Stimulated activated CD4-positive, alpha-beta T cell treated with anti-CD3 and anti-CD28 coated beads, Interleukin-1b, Interleukin-23, amount 100 ng/mL, for 48 hours (primary cell): ENCODE results near the gene PARVB.
"Not testable (repeated sequence)": the region's sequence is repeated elsewhere in the genome, so short reads cannot be mapped to it uniquely, and the experiment has no call there.

Experiments used
- DNase-seq: peaks from one replicate; pipeline ENCODE4 v3.0.0-alpha.2; 2020

PARVB gene

GRCh38 chr22:43999378-43999777 lies 24.7 kb upstream of the PARVB start:
- no peak for DNase-seq

- DNase-seq = no peak
Observed at GRCh38 chr22:44000123-44000522, 24.0 kb upstream of the PARVB start.

GRCh38 chr22:44001521-44001920 lies 22.6 kb upstream of the PARVB start:
- DNase-seq = no peak

GRCh38 chr22:44002324-44002723 lies 21.8 kb upstream of the PARVB start:
- no peak for DNase-seq

- DNase-seq = no peak
Observed at GRCh38 chr22:44002997-44003396, 21.1 kb upstream of the PARVB start.

GRCh38 chr22:44003405-44004103 lies 20.5 kb upstream of the PARVB start:
- no peak for DNase-seq

GRCh38 chr22:44004104-44004460 lies 20.0 kb upstream of the PARVB start:
- no peak for DNase-seq

- DNase-seq = no peak
Observed at GRCh38 chr22:44005524-44005923, 18.6 kb upstream of the PARVB start.

- no peak for DNase-seq
Observed at GRCh38 chr22:44012162-44012561, 11.9 kb upstream of the PARVB start.

GRCh38 chr22:44012591-44012990 lies 11.5 kb upstream of the PARVB start:
- no peak for DNase-seq

GRCh38 chr22:44014241-44014640 lies 9.9 kb upstream of the PARVB start:
- DNase-seq = no peak

- not testable (repeated sequence) for DNase-seq
Observed at GRCh38 chr22:44016586-44016985, 7.5 kb upstream of the PARVB start.

- no peak for DNase-seq
Observed at GRCh38 chr22:44018594-44018993, 5.5 kb upstream of the PARVB start.

- DNase-seq = no peak
Observed at GRCh38 chr22:44019416-44019815, 4.7 kb upstream of the PARVB start.

- no peak for DNase-seq
Observed at GRCh38 chr22:44019846-44020245, 4.3 kb upstream of the PARVB start.

GRCh38 chr22:44020981-44021380 lies 3.1 kb upstream of the PARVB start:
- DNase-seq = no peak

- peak; percentile 25 for DNase-seq
Observed at GRCh38 chr22:44023404-44024287, 456 bp upstream of the PARVB start.

GRCh38 chr22:44025171-44026065 lies 1.3 kb downstream of the PARVB start:
- no peak for DNase-seq

GRCh38 chr22:44026066-44026629 lies 2.0 kb downstream of the PARVB start:
- no peak for DNase-seq

- DNase-seq = peak; percentile 71
Observed at GRCh38 chr22:44026630-44027511, 2.8 kb downstream of the PARVB start.

- no peak for DNase-seq
Observed at GRCh38 chr22:44028091-44028490, 4.0 kb downstream of the PARVB start.

GRCh38 chr22:44029069-44029468 lies 5.0 kb downstream of the PARVB start:
- no peak for DNase-seq
